Measurements from ENCODE around the gene CCDC192.

Gene CCDC192

DNA sequence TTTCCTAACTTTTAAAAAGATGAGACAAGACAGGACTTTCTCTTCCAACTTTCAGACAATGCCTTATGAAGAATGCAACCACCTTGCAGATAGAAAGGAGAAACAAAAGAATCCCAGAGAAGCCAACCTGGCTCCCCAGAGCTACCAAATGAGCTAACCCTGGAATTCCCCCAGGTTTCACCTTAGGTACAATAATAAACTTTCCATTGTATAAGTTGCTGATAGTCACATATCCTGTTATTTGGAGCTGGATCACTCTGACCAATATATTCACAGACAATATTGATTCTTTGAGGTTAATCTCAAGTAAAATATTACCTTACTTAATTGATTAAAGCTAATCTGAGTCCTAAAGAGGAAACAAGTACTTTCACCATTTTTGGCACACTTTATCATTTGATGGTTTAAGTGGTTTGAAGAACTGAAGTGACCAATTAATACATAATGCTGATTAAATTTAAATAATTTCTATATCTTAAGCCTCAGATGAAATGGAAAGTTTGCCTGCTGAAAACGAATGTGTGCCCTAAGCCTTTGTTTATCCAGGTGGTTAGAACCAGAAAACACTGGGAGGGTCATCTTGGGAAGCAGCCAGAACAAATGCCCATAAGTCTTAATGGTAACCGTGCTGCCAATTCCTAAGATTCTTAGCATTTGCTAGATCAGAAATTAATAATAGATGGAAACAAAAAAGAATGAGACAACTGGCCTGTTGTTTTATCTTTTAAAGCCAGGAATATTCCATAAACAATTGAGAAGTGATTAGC, 220.8 kb downstream of the CCDC192 start:
- no peak for DNase-seq (ENCODE audit: low read depth)

- DNase-seq (ENCODE audit: low read depth) = no peak
Observed at GRCh38 chr5:127924606-127925005, 221.4 kb downstream of the CCDC192 start.

- DNase-seq (ENCODE audit: low read depth) = no peak
Observed at GRCh38 chr5:127925916-127926315, 222.7 kb downstream of the CCDC192 start.

DNA sequence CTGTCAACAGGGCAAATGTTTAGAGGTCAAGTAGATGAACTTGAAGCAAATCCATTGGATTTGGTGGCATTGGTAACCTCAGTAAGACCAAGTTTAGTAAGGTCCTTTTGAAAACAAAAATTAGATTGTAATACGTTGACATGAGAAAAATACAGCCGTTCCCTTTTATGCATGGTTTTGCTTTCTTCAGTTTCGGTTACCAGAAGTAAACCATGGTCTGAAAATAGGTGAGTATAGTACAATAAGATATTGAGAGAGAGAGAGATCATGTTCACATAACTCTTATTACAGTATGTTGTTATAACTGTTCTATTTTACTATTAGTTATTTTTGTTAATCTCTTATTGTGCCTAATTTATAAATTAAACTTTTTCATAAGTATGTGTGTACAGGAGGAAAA, 223.8 kb downstream of the CCDC192 start:
- DNase-seq (ENCODE audit: low read depth) = no peak

DNA sequence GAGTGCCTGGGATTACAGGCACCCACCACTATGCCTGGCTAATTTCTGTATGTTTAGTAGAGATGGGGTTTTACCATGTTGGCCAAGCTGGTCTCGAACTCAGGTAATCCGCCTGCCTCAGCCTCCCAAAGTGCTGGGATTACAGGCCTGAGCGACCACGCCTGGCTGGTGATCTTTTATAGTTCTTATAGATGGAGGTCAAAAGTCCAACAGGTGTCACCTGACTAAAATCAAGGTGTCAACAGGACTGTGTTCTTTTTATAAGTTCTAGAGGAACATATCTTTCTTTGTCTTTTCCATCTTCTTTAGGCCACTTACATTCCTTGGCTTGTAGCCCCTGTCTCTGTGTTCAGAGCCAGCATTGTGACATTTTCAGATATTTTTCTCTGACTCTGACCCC, 224.9 kb downstream of the CCDC192 start:
- DNase-seq (ENCODE audit: low read depth) = no peak

- peak; percentile 69 for DNase-seq (ENCODE audit: low read depth)
Observed at GRCh38 chr5:127930311-127930710, 227.1 kb downstream of the CCDC192 start.

- DNase-seq (ENCODE audit: low read depth) = no peak
Observed at GRCh38 chr5:127931396-127931795, 228.2 kb downstream of the CCDC192 start.

GRCh38 chr5:127933348-127933747, 230.2 kb downstream of the CCDC192 start:
- no peak for DNase-seq (ENCODE audit: low read depth)

DNA sequence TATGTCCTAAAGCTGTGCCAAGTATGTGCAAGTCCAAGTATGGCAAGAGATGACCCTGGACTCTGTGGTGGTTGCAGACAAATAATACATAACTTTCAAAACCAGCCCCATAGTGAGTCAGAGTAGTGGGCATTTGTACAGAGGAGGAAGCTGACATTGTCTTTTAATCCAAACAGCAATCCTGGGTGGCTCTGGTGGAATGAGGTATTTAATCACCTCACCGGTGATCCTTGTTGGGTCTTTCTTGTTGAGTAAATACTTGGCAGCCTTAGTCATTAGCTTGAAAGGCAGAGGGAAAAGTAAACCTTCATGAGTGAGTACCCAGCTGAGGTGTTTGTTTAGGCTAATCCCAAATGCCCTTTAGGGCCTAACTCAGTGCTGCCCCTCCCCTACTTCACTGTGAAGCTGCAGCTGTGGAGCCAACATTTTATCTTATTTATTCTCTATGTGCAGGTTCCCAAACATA, 231.6 kb downstream of the CCDC192 start:
- peak; percentile 87 for DNase-seq (ENCODE audit: low read depth)

GRCh38 chr5:127935398-127935797, 232.2 kb downstream of the CCDC192 start:
- DNase-seq (ENCODE audit: low read depth) = no peak

- DNase-seq (ENCODE audit: low read depth) = no peak
Observed at GRCh38 chr5:127936439-127936972, 233.3 kb downstream of the CCDC192 start.

GRCh38 chr5:127938746-127939145, 235.6 kb downstream of the CCDC192 start:
- DNase-seq (ENCODE audit: low read depth) = no peak

- no peak for DNase-seq (ENCODE audit: low read depth)
Observed at GRCh38 chr5:127940854-127941253, 237.7 kb downstream of the CCDC192 start.

- DNase-seq (ENCODE audit: low read depth) = no peak
Observed at GRCh38 chr5:127941646-127942045, 238.5 kb downstream of the CCDC192 start.

- DNase-seq (ENCODE audit: low read depth) = no peak
Observed at GRCh38 chr5:127942246-127943060, 239.3 kb downstream of the CCDC192 start.

DNA sequence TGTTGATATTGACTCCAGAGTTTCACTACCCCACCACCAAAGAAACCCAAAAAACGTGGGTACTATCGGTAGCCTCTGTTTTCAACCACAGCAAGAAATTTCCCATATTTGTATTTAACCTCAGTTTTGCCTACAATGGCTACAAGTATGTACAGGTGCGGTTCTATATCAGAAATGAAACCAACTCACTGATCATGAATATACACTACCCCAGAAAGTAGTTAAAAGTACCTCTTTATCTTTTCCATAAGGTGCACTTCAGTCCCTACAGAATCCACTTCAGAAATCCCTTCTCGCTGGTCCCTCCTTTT, 239.8 kb downstream of the CCDC192 start:
- no peak for DNase-seq (ENCODE audit: low read depth)

DNA sequence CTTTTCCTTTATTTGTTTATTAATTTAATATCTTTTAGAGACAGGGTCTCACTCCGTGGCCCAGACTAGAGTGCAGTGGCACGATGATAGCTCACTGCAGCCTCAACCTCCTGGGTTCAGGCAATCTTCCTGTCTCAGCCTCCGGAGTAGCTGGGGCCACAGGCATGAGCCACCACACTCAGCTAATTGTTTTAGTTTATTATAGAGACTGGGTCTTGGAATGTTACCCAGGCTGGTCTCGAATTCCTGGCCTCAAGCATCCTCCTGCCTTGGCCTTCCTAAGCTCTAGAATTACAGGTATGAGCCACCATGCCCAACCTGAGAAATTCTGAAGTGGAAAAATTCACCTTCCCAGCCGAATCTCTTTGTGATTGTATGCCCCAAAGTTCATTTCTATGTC, 240.9 kb downstream of the CCDC192 start:
- no peak for DNase-seq (ENCODE audit: low read depth)

DNA sequence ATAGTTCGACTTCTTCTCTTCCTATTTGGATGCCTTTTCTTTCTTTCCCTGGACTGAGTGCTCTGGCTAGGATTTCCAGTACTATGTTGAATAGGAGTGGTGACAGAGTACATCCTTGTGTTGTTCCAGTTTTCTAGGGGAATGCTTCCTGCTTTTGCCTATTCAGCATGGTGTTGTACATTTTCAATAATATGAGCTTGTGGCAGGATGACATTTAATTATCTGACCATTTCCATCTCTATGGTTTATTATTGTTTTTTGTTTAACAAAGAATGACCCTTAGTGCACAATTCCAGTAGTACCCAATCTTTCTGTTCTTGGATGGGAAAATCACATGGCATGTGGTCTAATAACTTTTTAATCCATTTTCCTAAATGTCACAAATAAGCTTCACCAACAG, 244.8 kb downstream of the CCDC192 start:
- DNase-seq (ENCODE audit: low read depth) = no peak

GRCh38 chr5:127950707-127951391, 247.7 kb downstream of the CCDC192 start:
- peak; percentile 78 for DNase-seq (ENCODE audit: low read depth)

- no peak for DNase-seq (ENCODE audit: low read depth)
Observed at GRCh38 chr5:127951791-127952190, 248.6 kb downstream of the CCDC192 start.

GRCh38 chr5:127957183-127957582, 254.0 kb downstream of the CCDC192 start:
- peak; percentile 80 for DNase-seq (ENCODE audit: low read depth)

DNA sequence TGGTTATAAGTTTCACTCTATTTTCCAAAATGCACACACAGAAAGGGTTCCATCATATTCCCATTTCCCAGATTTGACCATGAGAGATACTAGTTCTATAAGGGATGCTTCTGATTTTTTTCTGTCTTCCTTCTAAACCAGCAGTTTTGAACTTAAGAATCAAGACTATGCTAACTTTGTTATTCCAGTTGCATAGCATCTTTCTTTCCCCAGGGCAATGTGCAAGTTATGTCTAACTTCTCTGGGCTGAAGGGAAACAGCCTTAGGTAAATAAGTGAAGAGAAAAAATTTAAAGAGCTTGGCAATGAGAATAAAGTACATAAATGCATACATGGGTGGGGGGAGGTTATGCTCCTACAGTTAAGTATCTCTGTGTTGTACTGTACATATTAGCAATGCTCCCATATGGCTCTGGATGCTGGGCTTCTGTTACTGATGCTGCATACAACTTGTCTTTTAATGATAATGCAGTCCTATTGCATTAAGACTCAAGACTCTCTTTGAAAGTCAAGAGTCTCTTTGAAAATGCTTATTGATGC, 254.6 kb downstream of the CCDC192 start:
- DNase-seq (ENCODE audit: low read depth) = no peak

Measured in amniotic epithelial cell (primary cell).